ENCODE results near the gene ADGRV1. TPM values are rescaled to one million over a fixed set of nuclear protein-coding genes. Genes with fewer than 3 reads are reported as not detected.

ADGRV1 gene
- total RNA-seq, 2 donors from 2014 or later: 97.6 to 117 TPM

DNA sequence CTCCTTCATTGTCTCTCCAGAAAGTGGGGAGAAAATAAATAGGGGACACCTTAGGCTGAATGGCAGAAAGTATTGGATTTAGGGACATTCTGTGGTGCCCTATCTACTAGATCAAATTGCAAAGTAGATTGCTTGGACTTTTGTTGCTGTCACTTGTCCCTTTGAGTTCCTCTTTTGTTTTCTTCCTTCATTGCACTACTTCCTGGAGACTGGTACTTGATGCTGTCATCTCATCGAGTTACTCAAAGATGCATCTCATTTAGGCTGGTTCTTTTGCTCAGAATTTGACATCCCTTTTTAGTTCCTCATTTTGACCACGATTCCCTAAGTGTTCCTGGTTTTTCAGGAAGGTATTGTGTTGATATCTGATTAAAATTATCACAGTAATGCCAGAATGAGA lies 137.6 kb downstream of the ADGRV1 start:
- Histone ChIP-seq H3K9ac (ENCODE audit: extremely low read depth, low read length, poor library complexity, severe bottlenecking) (no peak overlapping the region), H3K27me3 (ENCODE audit: control insufficient read depth, insufficient read depth, low read length, poor library complexity, severe bottlenecking) (no peaks in the 10 kb centered on the region), H3K9me3 (ENCODE audit: control insufficient read depth, low read length) (no peaks in the 10 kb centered on the region), H3K4me1 (ENCODE audit: control insufficient read depth, insufficient read depth, low read length) (no peaks in the 10 kb centered on the region), H3K4me3 (ENCODE audit: low read length) (no peak overlapping the region), H3K36me3 (ENCODE audit: control insufficient read depth, insufficient read depth, low read length) (peaks cover 9% of the 10 kb centered on the region), H3K27ac (ENCODE audit: low read depth, low read length) (no peak overlapping the region)
- TF ChIP-seq CTCF (conservative IDR thresholded peaks at IDR 0.05): no peak
- Mint-ChIP-seq H3K9me3 (no peaks in the 10 kb centered on the region), H3K4me1 (peaks cover 6% of the 10 kb centered on the region), H3K4me3 (no peak overlapping the region), H3K36me3 (ENCODE audit: low read depth) (peaks cover 3% of the 10 kb centered on the region), H3K27me3 (ENCODE audit: insufficient read depth) (no peaks in the 10 kb centered on the region), H3K27ac (no peak overlapping the region)
- 87% methylated on average over 2 of the region's 2 CpGs; no CpG with 5 or more reads in 1 of the 2 experiments for WGBS, 2 experiments (ENCODE audit: insufficient coverage in 1 of 2, insufficient read length in 1 of 2)
- no peak for DNase-seq

DNA sequence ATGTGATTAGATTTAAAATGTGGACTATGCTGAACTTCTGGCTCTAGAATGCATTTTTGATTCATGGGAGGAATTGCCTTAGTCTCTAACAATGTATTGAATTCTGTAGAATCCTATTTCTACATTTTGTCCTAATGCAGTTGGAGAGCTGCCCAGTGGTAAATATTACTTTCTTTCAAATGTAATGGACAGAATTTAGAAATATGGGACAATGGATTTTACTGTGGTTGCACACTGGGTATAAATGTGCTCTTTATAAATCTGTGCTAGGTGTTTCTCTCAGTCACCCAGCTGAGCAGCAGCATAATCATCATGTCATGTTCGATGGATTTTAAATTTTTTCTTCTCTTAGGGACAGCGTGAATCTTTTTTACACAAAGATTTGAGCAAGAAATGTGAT lies 141.7 kb downstream of the ADGRV1 start:
- no peak overlapping the region for H3K27ac Mint-ChIP-seq
- H3K27ac ChIP-seq (ENCODE audit: low read depth, low read length): no peak overlapping the region
- peaks cover 13% of the 10 kb centered on the region for H3K36me3 Mint-ChIP-seq (ENCODE audit: low read depth)
- no peak overlapping the region for H3K4me3 Mint-ChIP-seq
- no peaks in the 10 kb centered on the region for H3K9me3 ChIP-seq (ENCODE audit: control insufficient read depth, low read length)
- no peak overlapping the region for H3K4me3 ChIP-seq (ENCODE audit: low read length)
- no peak for TF ChIP-seq CTCF (conservative IDR thresholded peaks at IDR 0.05)
- H3K4me1 ChIP-seq (ENCODE audit: control insufficient read depth, insufficient read depth, low read length): no peaks in the 10 kb centered on the region
- peaks cover 11% of the 10 kb centered on the region for H3K36me3 ChIP-seq (ENCODE audit: control insufficient read depth, insufficient read depth, low read length)
- no peak overlapping the region for H3K9ac ChIP-seq (ENCODE audit: extremely low read depth, low read length, poor library complexity, severe bottlenecking)
- H3K4me1 Mint-ChIP-seq: peaks cover 6% of the 10 kb centered on the region
- no peaks in the 10 kb centered on the region for H3K27me3 ChIP-seq (ENCODE audit: control insufficient read depth, insufficient read depth, low read length, poor library complexity, severe bottlenecking)
- no peaks in the 10 kb centered on the region for H3K9me3 Mint-ChIP-seq
- 98 to 100% methylated on average over 1 to 2 of the region's 2 CpGs for WGBS, 2 experiments (ENCODE audit: insufficient coverage in 1 of 2, insufficient read length in 1 of 2)
- DNase-seq: no peak
- no peaks in the 10 kb centered on the region for H3K27me3 Mint-ChIP-seq (ENCODE audit: insufficient read depth)

DNA sequence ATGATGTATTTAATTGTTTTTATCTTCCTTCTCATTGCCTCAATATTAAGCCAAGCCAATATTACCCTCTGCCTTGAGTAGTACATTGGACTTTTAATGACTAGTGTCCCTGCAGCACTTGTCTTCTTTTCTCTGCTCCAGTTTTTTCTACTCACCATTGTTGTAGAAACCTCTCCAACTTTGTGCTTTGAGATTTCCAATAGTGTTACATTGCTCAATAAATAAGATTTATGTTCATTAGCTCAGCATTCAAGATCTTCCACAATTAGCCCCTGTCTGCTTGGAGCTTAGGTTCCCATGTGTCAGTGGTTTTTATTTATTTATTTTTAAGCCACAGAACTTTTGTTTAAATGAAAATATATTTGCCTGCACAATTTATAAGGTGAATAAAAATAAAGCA lies 145.3 kb downstream of the ADGRV1 start:
- DNase-seq: no peak
- no peaks in the 10 kb centered on the region for H3K27me3 Mint-ChIP-seq (ENCODE audit: insufficient read depth)
- H3K9me3 Mint-ChIP-seq: no peaks in the 10 kb centered on the region

More for the DNA sequence above, 145.3 kb downstream of the ADGRV1 start:
- H3K4me1 ChIP-seq (ENCODE audit: control insufficient read depth, insufficient read depth, low read length): no peaks in the 10 kb centered on the region
- no peak overlapping the region for H3K9ac ChIP-seq (ENCODE audit: extremely low read depth, low read length, poor library complexity, severe bottlenecking)
- Mint-ChIP-seq H3K4me3 (no peak overlapping the region), H3K36me3 (ENCODE audit: low read depth) (peaks cover 18% of the 10 kb centered on the region), H3K4me1 (no peaks in the 10 kb centered on the region), H3K27ac (no peak overlapping the region)
- TF ChIP-seq CTCF (conservative IDR thresholded peaks at IDR 0.05): no peak
- peaks cover 8% of the 10 kb centered on the region for H3K36me3 ChIP-seq (ENCODE audit: control insufficient read depth, insufficient read depth, low read length)
- H3K27me3 ChIP-seq (ENCODE audit: control insufficient read depth, insufficient read depth, low read length, poor library complexity, severe bottlenecking): no peaks in the 10 kb centered on the region
- H3K27ac ChIP-seq (ENCODE audit: low read depth, low read length): no peak overlapping the region
- no peak overlapping the region for H3K4me3 ChIP-seq (ENCODE audit: low read length)
- no peaks in the 10 kb centered on the region for H3K9me3 ChIP-seq (ENCODE audit: control insufficient read depth, low read length)

All from endodermal cell (in vitro differentiated cells).